A549 treated with Hydrocortisone at 1 μM for 4 hours (cell line): Measurements from ENCODE around the gene PPP2R2D. TPM values are rescaled to one million over a fixed set of nuclear protein-coding genes. Genes with fewer than 3 reads are reported as not detected.

Experiments
- total RNA-seq: library from RNA; stranded (reverse); fragments of 200-300 nt; extraction: Qiagen RNA extraction; gene quantifications from 5 replicates; pipeline ENCODE4 v1.2.3, GENCODE V29; 2022

Gene PPP2R2D
- total RNA-seq: 20.7 to 27.4 TPM (median 27.0 TPM) in 5 replicates

DNA sequence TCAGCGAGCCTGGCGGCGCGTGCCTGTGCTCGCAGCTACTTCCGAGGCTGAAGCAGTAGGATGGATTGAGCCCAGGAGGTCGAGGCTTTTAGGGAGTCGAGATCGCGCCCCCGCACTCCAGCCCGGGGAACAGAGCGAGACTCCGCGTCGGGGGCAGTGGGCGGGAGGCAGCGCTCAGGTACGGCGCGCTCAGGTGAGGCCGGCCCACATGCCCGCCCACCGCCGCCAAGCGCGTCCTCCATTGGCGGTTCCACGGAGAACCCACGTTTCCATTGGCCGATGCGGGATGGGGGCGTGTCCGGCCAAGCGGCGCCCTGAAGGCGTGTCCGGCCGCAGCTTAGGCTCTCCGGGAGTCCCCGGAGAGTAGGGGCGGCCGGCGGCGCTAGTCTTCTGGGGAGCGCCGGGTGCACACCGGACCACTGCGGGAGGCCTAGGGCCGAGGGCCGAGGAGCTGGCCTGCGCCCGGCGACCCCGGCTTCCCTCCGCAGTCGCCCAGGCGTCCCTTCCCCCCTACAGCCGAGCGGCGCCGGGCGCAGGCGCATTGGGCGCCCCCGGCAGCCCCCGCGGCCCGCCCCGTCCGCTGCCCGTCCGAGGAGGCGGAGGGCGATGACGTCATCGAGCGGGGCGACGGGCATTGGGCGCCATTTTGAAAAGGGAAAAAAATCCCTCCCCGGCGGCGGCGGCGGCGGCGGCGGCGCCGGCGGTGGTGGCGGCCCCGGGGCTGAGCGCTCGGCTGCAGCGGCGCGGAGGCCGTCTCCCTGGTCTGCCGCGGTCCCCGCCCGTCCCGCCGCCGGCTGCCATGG lies at the start of gene PPP2R2D:
TSS of gene PPP2R2D (plus strand) at position 659 of the 803 bp plus-strand sequence. CDS start at position 800, 141 bp downstream.

DNA sequence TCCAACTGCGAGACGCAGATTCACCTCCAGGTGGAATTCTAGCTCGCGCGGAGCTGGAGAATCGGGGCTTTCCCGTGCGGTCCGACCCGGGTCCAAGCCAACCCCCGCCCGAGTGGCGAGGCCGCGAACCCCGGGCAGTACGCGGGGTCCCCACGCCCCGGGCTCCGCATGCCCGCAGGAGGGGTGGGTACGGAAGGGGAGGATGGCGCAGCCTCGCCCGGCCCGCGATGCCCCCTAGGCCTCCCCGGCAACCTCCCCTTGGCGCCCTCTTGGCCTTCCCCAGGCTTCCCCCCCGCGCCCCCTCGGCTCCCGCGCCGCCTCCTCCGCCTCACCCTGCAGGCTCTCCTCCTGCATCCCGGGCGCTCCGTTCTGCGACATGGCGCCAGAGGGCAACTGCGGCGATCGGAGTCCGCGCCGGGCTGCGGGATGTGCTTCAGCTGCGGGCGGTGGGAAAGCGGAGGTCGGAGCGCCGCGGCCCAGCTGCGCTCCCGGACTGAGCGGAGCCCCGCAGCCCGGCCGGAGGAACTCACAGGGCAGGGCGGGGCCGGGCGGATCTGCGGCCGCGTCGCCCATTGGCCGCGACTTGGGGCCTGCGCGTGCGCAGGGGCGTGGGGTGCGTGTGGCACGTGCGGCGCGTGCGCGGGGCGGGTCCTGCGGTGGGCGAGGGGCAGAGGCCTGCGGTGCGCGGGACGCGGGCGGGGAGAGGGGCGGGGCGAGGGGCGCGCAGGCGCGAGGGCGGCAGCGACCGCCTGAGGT lies 80.8 kb downstream of the PPP2R2D start, which contains the start of gene BNIP3:
TSS of gene BNIP3 (minus strand) at position 495 of the 756 bp plus-strand sequence. CDS start at position 378, 117 bp downstream.

Other genes with a start within 250 kb of the PPP2R2D start
- gene BNIP3, start 80.9 kb downstream of the PPP2R2D start, total RNA-seq: 43.7 to 47.1 TPM (median 44.9 TPM) in 5 replicates
- 0.98 to 1.2 TPM (median 1.1 TPM) in 5 replicates for gene JAKMIP3, start 164.9 kb downstream of the PPP2R2D start, total RNA-seq